Fibroblast of pulmonary artery (primary cell): Measurements from ENCODE around the gene PLEKHM1.

Source experiments
- DNase-seq: peaks from one replicate; pipeline ENCODE4 v3.0.0-alpha.2; 2010; ENCODE audit warnings: low read depth
- H3K4me3 ChIP-seq: replicated peaks from 2 replicates; pipeline ENCODE4 v1.5.1; 2011; ENCODE audit warnings: low read depth, mild to moderate bottlenecking, control low read depth, low read length, moderate library complexity
- CTCF ChIP-seq: IDR thresholded peaks from 2 replicates; pipeline ENCODE4 v1.5.1; 2011; ENCODE audit warnings: mild to moderate bottlenecking, control low read depth, low read length, inconsistent platforms; ENCODE audit errors: missing control alignments

Gene PLEKHM1

GRCh38 chr17:45403906-45404490 is 86.5 kb downstream of the PLEKHM1 start:
- no peak for TF ChIP-seq CTCF
- no peak for DNase-seq
- H3K4me3 ChIP-seq = no peak overlapping the region

- H3K4me3 ChIP-seq = no peak overlapping the region
- no peak for TF ChIP-seq CTCF
- DNase-seq = no peak
Observed at GRCh38 chr17:45402916-45403315, 87.6 kb downstream of the PLEKHM1 start.

GRCh38 chr17:45398800-45399199 is 91.7 kb downstream of the PLEKHM1 start:
- no peak for DNase-seq
- TF ChIP-seq CTCF = no peak

GRCh38 chr17:45397796-45398195 is 92.7 kb downstream of the PLEKHM1 start:
- DNase-seq = no peak
- TF ChIP-seq CTCF = no peak
- H3K4me3 ChIP-seq = no peak overlapping the region

More at GRCh38 chr17:45398800-45399199, 91.7 kb downstream of the PLEKHM1 start:
- H3K4me3 ChIP-seq = no peak overlapping the region

GRCh38 chr17:45396496-45397205 is 93.9 kb downstream of the PLEKHM1 start:
- no peak overlapping the region for H3K4me3 ChIP-seq
- no peak for DNase-seq
- no peak for TF ChIP-seq CTCF

- peak overlapping the region; percentile 12 for H3K4me3 ChIP-seq
- no peak for TF ChIP-seq CTCF
- no peak for DNase-seq
Observed at GRCh38 chr17:45395569-45396415, 94.7 kb downstream of the PLEKHM1 start.
